Measurements from ENCODE around the gene FSIP2. TPM values are rescaled to one million over a fixed set of nuclear protein-coding genes. Genes with fewer than 3 reads are reported as not detected.

The FSIP2 gene
- total RNA-seq (2014; rRNA removed; shearing (Covaris generic)), result not detected in 2 replicates

- peak; percentile 65 for DNase-seq (ENCODE audit: low read depth)
These were observed at the start of gene FSIP2 for GRCh38 chr2:185738679-185739472. TSS of gene FSIP2 (plus strand) at chr2:185738804. CDS start at chr2:185738895, 91 bp downstream.

GRCh38 chr2:185689906-185690539, 48.6 kb upstream of the FSIP2 start:
- DNase-seq (ENCODE audit: low read depth), result no peak

DNA sequence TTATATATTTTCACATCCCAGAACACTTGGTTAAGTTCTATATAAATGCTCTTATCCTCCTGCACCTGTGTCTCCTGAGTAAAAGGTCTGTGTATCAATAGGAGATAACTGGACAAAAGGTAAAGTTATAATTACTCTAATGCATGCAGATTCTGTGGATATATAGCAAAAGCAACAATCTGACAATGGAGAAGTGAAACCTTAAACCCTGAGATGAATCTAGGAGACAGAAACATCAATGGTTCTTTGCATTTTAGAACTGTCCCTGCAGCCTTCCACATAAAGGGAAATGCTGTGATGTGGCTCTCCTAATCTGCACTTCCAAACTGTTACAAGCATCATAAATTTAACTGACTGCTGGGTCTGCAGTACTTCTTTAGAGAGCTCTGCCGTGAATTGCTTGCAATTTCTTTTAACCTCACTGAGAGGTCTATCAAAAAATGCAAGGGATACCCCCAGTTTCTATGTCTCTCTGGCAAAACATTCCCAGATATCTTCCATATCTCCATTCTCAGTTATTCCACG, 42.8 kb upstream of the FSIP2 start:
- no peak for DNase-seq (ENCODE audit: low read depth)

DNA sequence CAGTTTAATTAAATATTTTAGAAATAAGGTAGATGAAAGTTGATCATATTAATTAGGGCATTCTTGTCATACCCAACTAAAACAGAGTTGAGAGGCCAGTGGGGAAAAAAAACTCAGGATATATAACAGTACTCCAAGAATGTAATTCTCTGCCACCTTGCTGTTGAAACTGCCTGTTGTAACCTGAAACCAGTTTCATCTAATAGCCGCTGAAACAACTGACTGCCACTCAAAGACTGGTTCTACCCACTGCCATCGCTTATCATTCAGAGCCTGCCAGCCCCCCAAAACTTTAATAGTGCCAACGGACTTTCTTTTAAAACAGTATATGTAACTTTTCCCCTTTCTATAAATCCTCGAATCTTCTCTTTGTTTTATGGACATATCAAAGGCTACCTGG, 37.7 kb upstream of the FSIP2 start:
- DNase-seq (ENCODE audit: low read depth), result no peak

GRCh38 chr2:185734658-185735057, 3.9 kb upstream of the FSIP2 start:
- no peak for DNase-seq (ENCODE audit: low read depth)

- no peak for DNase-seq (ENCODE audit: low read depth)
These were observed 2.4 kb upstream of the FSIP2 start for GRCh38 chr2:185736210-185736609.

DNA sequence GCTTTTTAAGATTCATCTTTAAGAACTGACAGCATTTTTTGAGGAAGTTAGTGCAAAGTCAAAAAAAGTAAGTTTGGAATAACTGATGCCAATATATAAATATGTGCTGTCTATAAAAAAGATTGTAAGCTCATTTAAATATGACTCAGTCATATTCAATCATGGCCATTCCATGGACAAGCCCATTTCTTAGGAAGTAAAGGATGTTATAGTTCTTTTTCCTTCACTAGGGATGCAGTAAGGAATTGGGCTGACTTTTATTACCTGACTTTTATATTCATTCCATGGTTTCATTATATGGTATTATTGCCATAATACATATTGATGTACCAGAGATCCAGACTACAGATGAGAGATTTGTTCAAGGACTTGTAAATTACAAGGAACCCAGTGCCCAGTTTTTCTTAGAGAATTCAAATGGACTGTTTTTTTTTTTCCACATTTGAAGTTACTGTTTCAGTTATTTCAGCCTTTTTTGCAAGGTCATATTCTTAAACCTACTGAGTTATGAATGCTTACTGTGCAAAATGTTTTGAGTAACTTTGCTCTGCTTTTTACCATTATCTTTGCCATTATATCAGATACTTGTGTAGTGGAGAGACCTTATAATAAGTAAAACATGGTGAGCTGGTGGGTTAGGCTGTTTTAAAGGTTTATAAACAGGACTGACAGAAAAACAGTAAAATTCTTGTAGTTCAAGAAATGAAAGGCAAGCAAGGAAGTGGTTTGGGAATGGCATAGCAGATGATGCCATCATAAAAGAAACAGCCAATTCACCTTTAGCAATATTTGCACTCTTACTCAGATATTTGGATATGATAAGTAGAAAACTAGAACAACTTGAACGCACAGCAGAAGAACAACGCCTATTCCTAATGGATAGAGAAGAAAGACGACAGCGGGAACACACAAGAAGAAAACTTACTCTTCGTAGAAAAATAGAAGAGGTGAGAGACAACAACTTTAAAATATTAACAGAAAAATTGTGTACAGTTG, 7.6 kb downstream of the FSIP2 start:
- DNase-seq (ENCODE audit: low read depth), result no peak

DNA sequence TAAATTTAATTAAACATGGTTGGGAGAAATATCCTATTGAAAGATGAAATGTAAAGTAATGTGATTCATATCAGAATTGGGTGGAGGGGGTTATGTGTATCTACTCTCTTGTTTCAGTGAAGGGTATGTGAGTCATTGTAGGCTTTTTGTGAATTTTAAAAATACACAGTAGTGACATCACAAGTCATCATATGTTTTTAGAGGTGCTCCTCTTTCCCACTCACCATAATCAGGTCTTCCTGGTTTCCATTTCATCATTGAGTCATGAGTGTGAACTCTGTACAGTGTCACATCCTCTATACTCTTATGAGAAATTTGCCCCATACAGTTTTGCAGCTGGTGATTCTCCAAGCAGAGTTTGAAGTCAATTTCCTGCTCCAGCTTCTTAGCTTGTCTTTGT, 18.8 kb downstream of the FSIP2 start:
- DNase-seq (ENCODE audit: low read depth), result peak; percentile 1

- no peak for DNase-seq (ENCODE audit: low read depth)
These were observed 32.8 kb downstream of the FSIP2 start for GRCh38 chr2:185771396-185771795.

DNA sequence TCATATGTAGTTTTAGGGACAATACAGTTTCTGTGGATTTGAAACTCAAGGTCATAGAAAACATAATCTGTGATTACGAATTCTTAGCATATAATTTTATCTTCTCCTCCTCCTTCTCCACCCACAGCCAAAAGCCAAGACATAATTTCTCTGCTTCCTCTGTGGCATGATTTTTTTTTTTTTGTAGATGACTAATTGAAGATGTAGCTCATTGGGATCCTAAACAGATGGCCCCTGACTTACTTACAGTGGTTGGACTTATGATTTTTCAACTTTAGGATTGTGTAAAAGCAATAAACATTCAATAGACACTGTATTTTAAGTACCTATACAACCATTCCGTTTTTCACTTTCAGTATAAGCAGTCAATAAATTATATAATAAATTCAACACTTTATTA, 42.3 kb downstream of the FSIP2 start:
- DNase-seq (ENCODE audit: low read depth), result no peak

DNA sequence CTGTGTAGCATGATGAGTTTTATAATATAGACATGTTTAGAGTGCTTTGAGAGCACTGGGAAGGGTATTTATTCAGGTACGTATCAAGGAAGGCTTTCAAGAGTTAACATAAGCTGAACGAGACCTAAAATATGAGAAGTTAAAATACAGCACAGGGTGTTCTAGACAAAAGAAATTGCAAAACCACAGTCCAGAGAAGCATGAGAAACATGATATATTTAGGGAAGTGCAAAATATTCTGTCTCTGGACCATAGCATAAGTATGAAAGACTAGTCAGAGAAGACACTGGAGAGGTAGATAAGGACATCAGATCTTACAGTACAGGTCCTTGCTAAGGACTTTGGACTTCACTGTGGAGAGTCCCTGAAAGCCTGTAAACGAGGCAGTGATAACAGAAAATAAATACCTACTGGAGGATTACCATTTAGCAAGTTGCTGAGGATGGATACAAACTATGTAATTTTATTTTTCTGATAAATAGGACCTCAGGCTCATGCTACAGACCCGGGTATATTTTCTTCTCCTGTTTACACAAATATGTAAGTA, 43.7 kb downstream of the FSIP2 start:
- no peak for DNase-seq (ENCODE audit: low read depth)

GRCh38 chr2:185785156-185785555, 46.6 kb downstream of the FSIP2 start:
- no peak for DNase-seq (ENCODE audit: low read depth)

GRCh38 chr2:185785851-185786473, 47.4 kb downstream of the FSIP2 start:
- no peak for DNase-seq (ENCODE audit: low read depth)

DNA sequence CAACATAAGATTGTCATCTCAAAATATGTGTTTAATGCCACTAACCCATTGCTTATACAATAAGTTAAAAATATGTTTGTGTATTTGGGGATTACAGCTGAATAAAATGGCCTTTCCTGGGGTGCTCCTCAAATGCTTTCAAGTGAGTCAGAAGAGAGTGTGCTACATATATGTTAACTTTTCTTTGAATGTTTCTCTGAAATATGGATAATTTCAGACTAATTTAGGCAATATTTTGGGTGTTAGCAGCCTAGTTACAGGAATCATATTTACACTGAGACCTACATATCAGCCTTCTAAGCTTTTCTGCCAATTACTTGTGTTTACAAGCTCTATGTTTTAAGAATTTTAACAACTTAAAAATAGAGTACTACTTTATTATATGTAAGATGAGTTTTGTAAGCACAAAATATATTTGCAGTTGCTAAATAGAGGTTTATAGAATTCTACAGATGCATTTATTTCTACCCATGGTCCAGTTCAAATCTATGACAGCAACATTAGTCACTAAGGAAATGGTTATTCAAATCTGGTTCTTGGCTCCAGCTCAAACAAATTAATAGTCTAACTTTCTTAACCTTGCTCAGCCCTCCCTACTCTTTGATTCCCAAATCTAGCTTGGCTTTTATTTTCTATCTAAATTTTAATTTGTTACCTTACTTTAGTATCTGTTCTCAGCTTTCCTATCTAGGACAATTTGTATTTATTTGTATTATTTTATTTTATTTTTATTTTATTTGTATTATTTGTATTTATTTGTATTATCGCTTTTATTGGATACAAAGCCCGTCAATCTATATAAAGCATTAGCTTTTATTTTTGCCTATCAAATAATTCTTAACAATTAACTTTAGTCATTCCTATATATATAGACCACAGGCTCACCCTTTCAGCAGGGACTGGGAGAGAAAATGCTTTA, 48.9 kb downstream of the FSIP2 start:
- peak; percentile 3 for DNase-seq (ENCODE audit: low read depth)

DNA sequence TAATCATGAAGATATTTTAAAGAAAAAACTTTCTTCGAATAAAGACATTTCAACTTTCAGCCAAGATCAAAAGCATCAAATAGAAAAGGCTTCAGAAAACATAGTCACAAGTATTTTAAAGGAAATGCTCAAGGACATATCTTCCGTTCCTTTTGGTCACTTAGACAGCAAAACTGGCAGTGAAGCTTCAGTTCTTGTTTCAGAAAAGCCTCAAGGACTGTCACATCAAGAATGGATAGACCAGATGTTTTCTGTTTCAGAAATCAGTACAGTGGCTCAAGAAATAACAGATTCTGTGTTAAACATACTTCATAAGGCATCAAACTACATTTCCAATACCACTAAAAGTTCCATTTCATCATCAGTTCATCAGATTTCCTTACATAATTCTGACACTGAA, 51.8 kb downstream of the FSIP2 start:
- no peak for DNase-seq (ENCODE audit: low read depth)

GRCh38 chr2:185793532-185794345, 55.1 kb downstream of the FSIP2 start:
- no peak for DNase-seq (ENCODE audit: low read depth)

DNA sequence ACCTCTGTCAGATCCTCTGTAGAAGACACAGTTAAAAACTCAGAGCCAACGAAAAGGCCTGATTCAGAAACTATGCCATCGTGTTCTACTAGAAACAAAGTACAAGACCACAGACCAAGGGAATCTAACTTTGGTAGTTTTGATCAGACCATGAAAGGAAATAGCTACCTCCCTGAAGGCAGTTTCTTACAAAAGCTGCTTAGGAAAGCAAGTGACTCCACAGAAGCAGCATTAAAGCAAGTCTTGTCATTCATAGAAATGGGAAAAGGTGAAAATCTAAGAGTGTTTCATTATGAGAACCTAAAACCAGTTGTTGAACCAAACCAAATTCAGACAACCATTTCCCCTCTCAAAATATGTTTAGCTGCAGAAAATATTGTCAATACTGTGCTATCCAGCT, 58.2 kb downstream of the FSIP2 start:
- DNase-seq (ENCODE audit: low read depth), result no peak

DNA sequence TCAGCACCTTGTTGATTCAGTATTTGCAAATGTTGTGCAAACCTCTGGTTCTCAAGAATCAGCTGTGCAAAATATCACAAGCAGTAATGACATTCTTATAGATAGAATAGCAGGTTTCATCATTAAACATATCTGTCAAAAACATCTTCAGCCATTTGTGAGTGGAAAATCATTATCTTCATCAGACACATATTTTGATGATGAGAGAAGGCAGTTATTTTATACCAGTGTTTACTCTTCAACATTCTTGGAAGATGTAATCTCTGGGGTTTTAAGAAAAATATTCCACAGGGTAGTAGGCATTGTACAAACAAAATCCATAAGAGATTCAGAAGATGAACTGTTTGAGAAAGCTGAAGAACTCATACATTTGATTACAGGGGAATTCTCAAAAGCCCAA, 64.3 kb downstream of the FSIP2 start:
- no peak for DNase-seq (ENCODE audit: low read depth)

DNA sequence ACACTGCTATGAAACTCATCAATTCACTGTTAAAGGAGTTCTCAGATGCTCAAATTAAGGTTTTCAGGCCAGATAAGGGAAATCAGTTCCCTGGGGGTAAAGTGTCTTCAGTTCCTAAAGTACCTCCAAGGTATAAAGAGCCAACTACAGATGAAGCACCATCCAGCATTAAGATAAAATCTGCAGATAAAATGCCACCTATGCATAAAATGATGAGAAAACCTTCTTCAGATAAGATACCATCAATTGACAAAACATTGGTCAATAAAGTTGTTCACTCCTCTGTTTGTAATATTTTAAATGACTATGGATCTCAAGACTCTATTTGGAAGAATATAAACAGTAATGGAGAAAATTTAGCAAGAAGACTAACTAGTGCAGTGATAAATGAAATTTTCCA, 68.2 kb downstream of the FSIP2 start:
- no peak for DNase-seq (ENCODE audit: low read depth)

Measured in Daoy (cell line).